Testis (tissue), 2 donors: ENCODE data around the gene BNC2.

Experiments used
- CTCF ChIP-seq, 3 experiments: fragments of 450-650 bp in 2 of 3; fragments of 200-600 bp in 1 of 3; sonication (generic) in 1 of 3; IDR thresholded peaks; one replicate each; pipeline ENCODE4 v1.5.1; 2016 to 2019; ENCODE audit warnings: antibody characterized with exemption in 3 of 3, mild to moderate bottlenecking in 2 of 3, moderate library complexity in 1 of 3
- POLR2A ChIP-seq: fragments of 450-650 bp; IDR thresholded peaks from one replicate; pipeline ENCODE4 v1.6.1; 2017; ENCODE audit warnings: antibody characterized with exemption, mild to moderate bottlenecking, moderate library complexity

GRCh38 chr9:16645970-16646369 lies 224.5 kb downstream of the BNC2 start:
- TF ChIP-seq POLR2A (no peak), CTCF (IDR thresholded peaks at IDR 0.05) (no peak)
